GM19468 (cell line): ENCODE results near the gene ERVMER34-1.

Experiments
- ATAC-seq: cut with Tn5 transposase; IDR thresholded peaks from one replicate; pipeline ENCODE4 v1.9.1; 2021; ENCODE audit warnings: mild to moderate bottlenecking, moderate library complexity, moderate number of reproducible peaks; ENCODE audit not compliant: unreplicated experiment; ENCODE audit errors: extremely low read depth

ERVMER34-1 gene

DNA sequence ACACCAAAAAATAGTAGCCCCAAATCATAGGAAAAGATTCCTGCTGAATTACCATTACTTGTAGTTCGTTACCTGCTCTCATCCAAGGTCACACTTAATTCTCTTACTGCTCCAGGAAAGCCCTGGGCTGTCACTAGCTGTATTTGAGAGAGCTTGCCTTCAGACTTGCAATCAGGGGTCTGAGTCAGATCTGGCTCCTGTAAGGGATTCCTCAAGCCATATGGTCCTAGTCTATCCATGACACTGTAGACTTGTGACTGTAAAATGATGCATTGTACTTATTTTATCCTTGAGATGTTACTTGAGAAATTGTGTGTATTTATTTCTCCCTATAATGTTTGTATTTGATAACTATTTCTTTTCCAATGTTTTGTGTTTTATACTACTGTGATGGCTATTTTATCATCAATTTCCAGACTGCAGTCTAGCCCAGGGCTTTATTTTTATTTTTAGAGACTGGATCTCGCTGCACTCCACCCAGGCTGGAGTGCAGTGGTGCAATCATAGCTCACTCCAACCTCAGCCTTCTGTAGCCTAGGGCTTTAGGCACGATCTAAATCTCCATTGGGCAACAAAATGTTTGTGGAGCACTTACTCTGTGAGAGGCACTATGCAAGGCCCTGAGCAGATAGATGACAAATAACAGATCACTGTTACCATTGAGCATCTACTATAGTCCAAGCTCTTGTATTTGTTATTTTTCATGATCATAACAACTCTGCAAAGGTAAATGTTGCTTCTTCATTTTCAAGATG lies 24.2 kb downstream of the ERVMER34-1 start:
- ATAC-seq = no peak

GRCh38 chr4:52721968-52722815 lies 29.0 kb downstream of the ERVMER34-1 start:
- peak; percentile 86 for ATAC-seq

DNA sequence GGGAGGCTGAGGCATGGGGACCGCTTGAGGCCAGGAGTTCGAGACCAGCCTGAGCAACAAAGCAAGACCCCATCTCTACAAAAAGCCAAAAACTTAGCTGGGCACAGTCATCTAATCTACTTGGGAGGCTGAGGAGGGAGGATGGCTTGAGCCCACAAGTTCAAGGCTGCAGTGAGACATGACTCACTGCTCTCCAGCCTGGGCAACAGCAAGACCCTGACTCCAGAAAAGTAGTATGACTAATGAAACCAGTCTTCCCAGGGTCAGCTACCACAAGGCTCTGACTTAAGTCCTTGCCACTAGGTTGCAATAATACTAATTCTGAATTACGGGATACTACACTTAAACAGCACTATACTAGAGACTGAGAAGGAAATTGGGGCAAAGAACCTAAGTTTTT lies 33.1 kb downstream of the ERVMER34-1 start:
- ATAC-seq = no peak

- ATAC-seq = no peak
Observed at GRCh38 chr4:52716364-52717151, 34.7 kb downstream of the ERVMER34-1 start.

GRCh38 chr4:52715914-52716313 lies 35.3 kb downstream of the ERVMER34-1 start:
- ATAC-seq = no peak

DNA sequence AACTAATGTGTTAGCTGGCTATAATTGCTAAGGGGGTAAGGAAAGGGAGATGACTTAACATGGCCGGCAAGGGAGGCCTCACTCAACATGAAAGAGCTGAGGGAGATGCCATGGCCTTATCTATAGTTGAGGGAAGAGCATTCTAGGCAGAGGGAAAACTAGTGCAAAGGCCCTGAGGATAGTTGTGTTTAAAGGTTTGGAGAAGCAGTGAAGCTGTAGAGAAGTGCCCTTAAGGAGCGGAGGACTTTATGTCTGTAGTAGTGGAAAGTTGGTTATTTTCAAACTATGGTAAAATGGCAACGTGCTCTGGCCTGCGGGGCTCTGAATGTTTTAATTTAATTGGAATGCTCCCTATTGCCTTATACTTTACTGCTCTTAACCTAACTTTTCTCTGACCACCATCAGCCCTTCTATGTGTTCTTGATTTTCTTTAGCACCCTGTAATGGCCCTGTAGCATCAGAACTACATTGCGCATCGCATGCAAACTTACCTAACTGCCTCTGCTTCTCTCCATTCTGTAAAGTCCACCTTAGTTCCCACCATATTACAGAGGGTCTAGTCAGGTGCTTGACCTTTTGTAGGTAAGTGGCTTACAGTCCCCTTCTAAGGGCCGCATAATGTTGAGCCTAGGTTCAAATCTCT lies 35.8 kb downstream of the ERVMER34-1 start:
- no peak for ATAC-seq

GRCh38 chr4:52714597-52715254 lies 36.5 kb downstream of the ERVMER34-1 start:
- no peak for ATAC-seq

DNA sequence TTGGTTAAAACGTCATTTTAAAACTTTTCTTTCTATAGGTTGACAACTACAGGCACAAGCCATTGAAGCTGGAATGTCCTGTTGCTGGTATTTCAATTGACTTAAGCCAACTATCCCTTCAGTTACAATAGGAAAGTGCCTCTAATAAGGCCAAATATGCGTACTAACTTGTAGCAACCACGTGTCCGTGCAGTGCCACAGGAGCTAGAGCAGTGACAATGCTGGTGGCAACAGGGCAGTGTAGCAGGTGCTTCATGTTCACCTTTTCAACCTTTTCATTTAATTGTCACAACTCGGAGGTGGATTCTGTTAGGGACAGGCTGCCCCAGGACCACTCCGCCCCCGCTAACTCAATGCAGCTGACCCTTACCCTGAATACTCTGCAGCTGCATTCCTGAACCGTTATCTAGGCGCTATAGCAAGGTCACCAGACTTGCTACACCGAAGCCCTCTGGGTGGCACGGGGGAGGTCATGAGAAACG lies 37.7 kb downstream of the ERVMER34-1 start:
- ATAC-seq = no peak

- ATAC-seq = peak; percentile 94
Observed at GRCh38 chr4:52712251-52713130, 38.7 kb downstream of the ERVMER34-1 start.

GRCh38 chr4:52711834-52712250 lies 39.4 kb downstream of the ERVMER34-1 start:
- ATAC-seq = no peak

DNA sequence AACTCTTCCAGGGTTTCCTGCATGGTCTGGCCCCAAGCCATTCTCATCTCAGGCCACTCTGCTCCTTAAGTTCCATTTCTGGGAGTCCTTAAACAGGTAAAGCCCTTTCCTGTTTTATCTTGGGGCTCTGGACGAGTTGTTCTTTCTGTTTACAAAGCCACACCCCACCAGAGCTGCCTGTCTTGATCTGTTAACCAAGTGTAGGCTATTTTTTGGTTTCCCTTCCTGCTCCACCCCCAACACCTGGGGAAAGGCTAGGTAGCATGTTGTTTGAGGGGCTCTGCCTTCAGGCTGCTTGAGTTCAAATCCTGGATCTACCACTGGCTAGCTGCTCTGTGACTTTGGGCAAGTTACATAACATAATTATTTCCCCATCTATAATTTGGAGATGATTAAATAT lies 40.0 kb downstream of the ERVMER34-1 start:
- no peak for ATAC-seq

GRCh38 chr4:52709155-52709554 lies 42.1 kb downstream of the ERVMER34-1 start:
- no peak for ATAC-seq

- ATAC-seq = no peak
Observed at GRCh38 chr4:52704661-52705060, 46.6 kb downstream of the ERVMER34-1 start.

DNA sequence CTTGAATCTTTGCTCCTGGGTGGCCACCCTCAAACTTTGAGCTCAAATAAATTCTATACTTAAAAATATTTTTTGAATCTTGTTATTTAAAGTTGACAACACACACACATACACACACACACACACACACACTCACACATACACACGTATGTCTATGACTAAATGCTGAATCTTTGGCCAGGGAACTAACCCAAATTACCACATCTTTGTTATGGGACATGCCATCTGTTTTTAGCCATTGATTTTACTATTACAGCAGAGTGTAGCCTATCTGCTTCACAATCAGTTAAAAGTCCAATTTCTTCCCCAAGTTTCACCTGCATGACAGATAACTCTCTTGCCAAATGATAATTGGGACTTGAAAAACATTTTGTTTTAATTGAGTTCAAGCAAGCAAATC lies 47.1 kb downstream of the ERVMER34-1 start:
- ATAC-seq = no peak

DNA sequence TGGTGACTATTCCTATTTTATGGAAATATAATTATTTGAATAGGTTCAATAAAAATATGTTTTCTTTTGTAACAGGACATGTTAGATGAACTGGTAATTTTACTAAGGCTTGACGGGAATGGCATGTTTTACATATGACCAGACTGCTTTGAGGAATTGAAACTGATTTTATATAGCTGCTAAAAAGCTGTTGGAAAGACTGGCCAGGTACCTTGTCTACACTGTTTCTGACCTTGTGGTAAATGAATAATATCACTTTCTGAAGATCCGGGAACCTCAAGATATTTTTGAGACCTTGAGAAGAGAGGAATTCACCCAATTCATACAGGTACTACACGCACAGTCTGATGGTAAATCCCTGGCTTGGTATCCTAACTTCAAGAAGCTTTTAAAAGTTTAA lies 50.0 kb downstream of the ERVMER34-1 start:
- ATAC-seq = peak; percentile 90

- no peak for ATAC-seq
Observed at GRCh38 chr4:52694936-52695335, 56.3 kb downstream of the ERVMER34-1 start.

DNA sequence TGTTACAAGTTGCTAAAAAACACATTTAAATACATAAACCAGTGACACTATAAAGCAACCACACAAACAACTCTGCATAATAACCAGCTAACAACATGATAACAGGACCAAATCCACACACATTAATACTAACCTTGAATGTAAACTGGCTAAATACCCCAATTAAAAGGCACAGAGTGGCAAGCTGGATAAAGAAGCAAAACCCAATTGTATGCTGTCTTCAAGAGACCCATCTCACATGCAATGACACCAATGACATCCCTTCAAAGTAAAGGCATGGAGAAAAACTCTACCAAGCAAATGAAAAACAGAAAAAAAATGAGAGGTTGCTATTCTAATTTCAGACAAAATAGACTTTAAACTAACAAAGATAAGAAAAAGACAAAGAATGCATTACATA lies 57.7 kb downstream of the ERVMER34-1 start:
- ATAC-seq = no peak
